GM19438 (cell line): ENCODE data around the gene TNFRSF1B.
"Not testable (repeated sequence)": the region's sequence is repeated elsewhere in the genome, so short reads cannot be mapped to it uniquely, and the experiment has no call there.

Source experiments
- ATAC-seq: cut with Tn5 transposase; IDR thresholded peaks from one replicate; pipeline ENCODE4 v1.9.1; 2021; ENCODE audit warnings: low read depth; ENCODE audit not compliant: unreplicated experiment

The TNFRSF1B gene

GRCh38 chr1:12208764-12209494 is 42.1 kb downstream of the TNFRSF1B start:
- peak; percentile 63 for ATAC-seq

GRCh38 chr1:12209495-12209832 is 42.7 kb downstream of the TNFRSF1B start:
- ATAC-seq: no peak

GRCh38 chr1:12215118-12215961 is 48.5 kb downstream of the TNFRSF1B start:
- no peak for ATAC-seq

GRCh38 chr1:12219800-12220199 is 53.0 kb downstream of the TNFRSF1B start:
- no peak for ATAC-seq

- ATAC-seq: no peak
Measured at GRCh38 chr1:12220890-12221289, 54.1 kb downstream of the TNFRSF1B start.

GRCh38 chr1:12222700-12223099 is 55.9 kb downstream of the TNFRSF1B start:
- not testable (repeated sequence) for ATAC-seq

GRCh38 chr1:12224092-12224491 is 57.3 kb downstream of the TNFRSF1B start:
- ATAC-seq: not testable (repeated sequence)

GRCh38 chr1:12228979-12229378 is 62.2 kb downstream of the TNFRSF1B start:
- no peak for ATAC-seq

GRCh38 chr1:12229386-12229834 is 62.6 kb downstream of the TNFRSF1B start:
- no peak for ATAC-seq

- peak; percentile 75 for ATAC-seq
Measured at GRCh38 chr1:12229835-12230548, 63.2 kb downstream of the TNFRSF1B start, which contains the start of gene VPS13D. TSS of gene VPS13D (plus strand) at chr1:12230030. CDS start at chr1:12234267, 4,237 bp downstream.

GRCh38 chr1:12230549-12231275 is 63.9 kb downstream of the TNFRSF1B start:
- no peak for ATAC-seq

- ATAC-seq: no peak
Measured at GRCh38 chr1:12231276-12231595, 64.4 kb downstream of the TNFRSF1B start.

GRCh38 chr1:12232221-12232620 is 65.4 kb downstream of the TNFRSF1B start:
- no peak for ATAC-seq

GRCh38 chr1:12244078-12244477 is 77.3 kb downstream of the TNFRSF1B start:
- ATAC-seq: no peak

- no peak for ATAC-seq
Measured at GRCh38 chr1:12244585-12244984, 77.8 kb downstream of the TNFRSF1B start.

- no peak for ATAC-seq
Measured at GRCh38 chr1:12245116-12245515, 78.3 kb downstream of the TNFRSF1B start.

GRCh38 chr1:12245733-12246132 is 78.9 kb downstream of the TNFRSF1B start:
- ATAC-seq: no peak

- ATAC-seq: no peak
Measured at GRCh38 chr1:12246584-12246983, 79.8 kb downstream of the TNFRSF1B start.

- ATAC-seq: no peak
Measured at GRCh38 chr1:12249181-12249580, 82.4 kb downstream of the TNFRSF1B start.

- ATAC-seq: no peak
Measured at GRCh38 chr1:12249748-12250147, 83.0 kb downstream of the TNFRSF1B start.

GRCh38 chr1:12251442-12251841 is 84.7 kb downstream of the TNFRSF1B start:
- ATAC-seq: no peak
